ENCODE data around the gene CPNE4. TPM values are rescaled to one million over a fixed set of nuclear protein-coding genes. Genes with fewer than 3 reads are reported as not detected.
"Not testable (repeated sequence)": the region's sequence is repeated elsewhere in the genome, so short reads cannot be mapped to it uniquely, and the experiment has no call there.

The CPNE4 gene
- 0.18 TPM for polyA plus RNA-seq (2013, experiment 1 of 2)
- 0.51 TPM for polyA plus RNA-seq (2013, experiment 2 of 2)

DNA sequence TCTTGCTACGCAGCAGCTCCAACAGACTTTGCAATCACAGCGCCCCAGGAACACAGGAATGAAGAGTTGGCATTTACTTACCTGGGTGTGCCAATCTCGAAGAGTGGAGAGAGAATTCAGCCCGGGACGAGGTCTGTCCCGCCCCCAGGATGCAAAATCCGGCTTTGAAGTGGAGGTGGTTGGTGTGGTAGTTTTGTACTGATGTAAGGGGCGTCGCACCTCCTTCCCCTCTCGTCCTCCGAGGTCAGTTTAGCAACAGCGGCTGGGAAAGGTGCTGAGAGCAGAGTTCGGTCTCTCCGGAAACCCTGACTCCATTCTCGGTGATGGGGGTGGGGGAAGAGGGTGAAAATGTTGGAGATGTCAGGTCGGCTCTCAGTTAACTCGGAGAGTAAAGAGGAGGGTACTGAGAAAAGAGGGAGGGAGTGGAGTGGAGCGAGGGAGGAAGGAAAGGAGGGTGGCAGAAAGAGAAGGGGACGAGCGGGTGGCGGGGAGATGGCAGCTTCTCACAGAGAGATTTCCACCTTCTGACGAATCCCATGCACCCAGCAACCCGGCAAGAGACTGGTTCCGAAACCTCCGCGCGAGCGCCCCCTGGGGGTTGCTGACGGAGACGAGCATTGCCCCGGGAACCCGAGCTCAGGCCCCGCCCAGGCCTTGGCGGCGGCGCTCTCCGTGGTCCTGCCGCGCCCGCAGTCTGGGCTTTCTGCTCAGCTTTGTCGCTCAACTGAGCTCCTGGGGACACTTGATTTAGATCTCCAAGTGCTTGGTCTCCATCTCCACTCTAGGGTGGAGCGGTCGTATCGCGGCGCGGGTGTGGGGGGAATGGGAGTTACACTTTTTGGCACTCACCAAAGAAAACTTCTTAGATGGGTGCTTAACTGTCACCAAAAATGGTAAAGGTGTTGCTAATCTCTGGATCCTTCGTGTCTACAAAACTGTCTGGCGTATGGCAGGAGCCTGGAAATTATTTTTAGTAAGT lies at the start of gene CPNE4:
CPNE4 (minus strand) TSS at position 529 of the 979 bp plus-strand sequence.
- H3K9me3 ChIP-seq (ENCODE audit: control insufficient read depth, low read length) = no peaks in the 10 kb centered on the region
- H3K4me1 ChIP-seq (ENCODE audit: control insufficient read depth, insufficient read depth, low read length, poor library complexity, severe bottlenecking) = peaks cover 8% of the 10 kb centered on the region
- H3K27ac ChIP-seq (ENCODE audit: low read depth, low read length, severe bottlenecking) = no peak within 1 kb of the TSS
- no peaks in the 10 kb centered on the region for H3K36me3 ChIP-seq (ENCODE audit: control insufficient read depth, insufficient read depth, low read length)
- peak within 1 kb of the TSS; percentile 42 for H3K4me3 ChIP-seq (ENCODE audit: extremely low read depth, insufficient read depth, low read length, poor library complexity, severe bottlenecking)
- WGBS, 2 experiments (ENCODE audit: insufficient coverage in 2 of 2) = 6 to 7% methylated on average over 27 to 29 of the region's 49 CpGs

DNA sequence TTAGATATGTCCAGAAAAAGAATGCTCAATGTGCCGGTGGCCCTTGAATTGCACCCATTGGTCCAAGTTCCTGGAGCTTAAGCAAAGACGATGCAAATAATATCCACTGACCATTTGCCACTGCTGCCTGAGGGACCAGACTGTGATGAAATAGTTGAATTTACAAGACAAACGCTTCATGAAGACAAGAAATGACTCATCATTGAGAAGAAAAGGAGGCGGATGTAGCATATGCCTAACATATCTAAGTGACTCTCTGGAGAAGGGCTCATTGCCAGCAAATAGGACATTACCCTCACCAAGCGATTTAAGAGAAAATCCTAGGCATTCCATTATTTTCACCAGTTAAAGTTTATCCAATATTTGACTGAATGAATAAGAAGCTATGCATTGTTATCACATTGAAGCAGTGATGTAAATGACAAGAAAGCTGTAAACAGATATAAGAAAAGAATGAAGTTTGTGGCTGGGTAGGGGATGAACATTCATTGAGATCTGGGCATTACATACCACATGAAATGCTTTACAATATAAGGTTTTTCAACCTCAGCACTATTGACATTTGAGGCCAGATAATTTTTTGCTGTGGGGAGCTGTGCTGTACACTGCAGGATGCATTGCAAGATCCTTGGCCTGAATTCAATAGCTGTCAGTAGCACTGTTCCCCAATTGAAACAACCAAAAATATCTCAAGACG lies 48.9 kb upstream of the CPNE4 start:
- Histone ChIP-seq H3K9me3 (ENCODE audit: control insufficient read depth, low read length) (no peaks in the 10 kb centered on the region), H3K36me3 (ENCODE audit: control insufficient read depth, insufficient read depth, low read length) (no peaks in the 10 kb centered on the region)
- WGBS, 2 experiments (ENCODE audit: insufficient coverage in 2 of 2) = 56 to 62% methylated on average over 2 to 3 of the region's 6 CpGs

DNA sequence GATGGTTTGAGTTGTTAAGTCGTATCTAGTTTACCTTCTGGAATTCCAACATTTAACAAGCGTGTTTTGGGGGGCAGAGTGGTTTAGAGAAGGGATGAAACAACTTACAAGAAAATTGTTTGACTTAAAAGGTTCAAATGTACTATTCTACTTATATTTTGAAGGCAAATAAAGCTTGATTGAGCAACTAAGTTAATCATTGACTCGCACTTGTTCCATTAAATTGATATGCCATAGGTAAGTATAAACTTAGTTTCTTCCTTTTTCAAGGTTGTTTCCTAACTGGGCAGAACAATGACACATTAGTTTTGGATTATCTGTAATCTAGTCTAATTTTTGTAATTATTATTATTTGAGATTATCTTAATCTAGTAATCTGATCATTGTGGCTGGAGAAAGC lies 48.3 kb upstream of the CPNE4 start:
- Histone ChIP-seq H3K4me3 (ENCODE audit: extremely low read depth, insufficient read depth, low read length, poor library complexity, severe bottlenecking) (no peak overlapping the region), H3K27ac (ENCODE audit: low read depth, low read length, severe bottlenecking) (no peak overlapping the region), H3K4me1 (ENCODE audit: control insufficient read depth, insufficient read depth, low read length, poor library complexity, severe bottlenecking) (no peaks in the 10 kb centered on the region), H3K36me3 (ENCODE audit: control insufficient read depth, insufficient read depth, low read length) (no peaks in the 10 kb centered on the region), H3K9me3 (ENCODE audit: control insufficient read depth, low read length) (no peaks in the 10 kb centered on the region)
- WGBS, 2 experiments (ENCODE audit: insufficient coverage in 2 of 2) = no CpG with 5 or more reads among the region's 3 CpGs

More for the DNA sequence above, 48.9 kb upstream of the CPNE4 start:
- H3K27ac ChIP-seq (ENCODE audit: low read depth, low read length, severe bottlenecking) = no peak overlapping the region
- H3K4me1 ChIP-seq (ENCODE audit: control insufficient read depth, insufficient read depth, low read length, poor library complexity, severe bottlenecking) = no peaks in the 10 kb centered on the region
- no peak overlapping the region for H3K4me3 ChIP-seq (ENCODE audit: extremely low read depth, insufficient read depth, low read length, poor library complexity, severe bottlenecking)

DNA sequence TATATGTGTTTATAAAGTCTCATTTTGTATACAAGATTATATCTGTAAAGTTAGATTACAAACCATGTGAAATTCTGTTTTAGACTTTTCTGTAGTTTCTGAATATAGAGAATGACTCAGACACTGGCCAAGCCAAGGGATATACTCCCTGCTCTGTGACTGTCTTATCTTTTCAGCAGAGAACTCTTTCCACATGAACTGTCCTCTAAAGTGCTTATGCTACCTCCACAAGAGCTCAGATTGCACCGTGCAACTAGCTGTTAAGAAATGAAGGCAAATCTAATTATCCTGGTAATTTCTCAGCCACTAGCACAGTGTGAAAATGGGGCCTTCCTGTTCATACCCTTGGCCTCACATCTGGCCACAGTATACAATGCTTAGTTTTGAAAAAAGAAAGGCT lies 44.3 kb upstream of the CPNE4 start:
- Histone ChIP-seq H3K27ac (ENCODE audit: low read depth, low read length, severe bottlenecking) (no peak overlapping the region), H3K36me3 (ENCODE audit: control insufficient read depth, insufficient read depth, low read length) (no peaks in the 10 kb centered on the region), H3K9me3 (ENCODE audit: control insufficient read depth, low read length) (no peaks in the 10 kb centered on the region), H3K4me3 (ENCODE audit: extremely low read depth, insufficient read depth, low read length, poor library complexity, severe bottlenecking) (no peak overlapping the region), H3K4me1 (ENCODE audit: control insufficient read depth, insufficient read depth, low read length, poor library complexity, severe bottlenecking) (no peaks in the 10 kb centered on the region)
- WGBS, 2 experiments (ENCODE audit: insufficient coverage in 2 of 2) = 80% methylated on average over 1 of the region's 1 CpG; no CpG with 5 or more reads in 1 of the 2 experiments

DNA sequence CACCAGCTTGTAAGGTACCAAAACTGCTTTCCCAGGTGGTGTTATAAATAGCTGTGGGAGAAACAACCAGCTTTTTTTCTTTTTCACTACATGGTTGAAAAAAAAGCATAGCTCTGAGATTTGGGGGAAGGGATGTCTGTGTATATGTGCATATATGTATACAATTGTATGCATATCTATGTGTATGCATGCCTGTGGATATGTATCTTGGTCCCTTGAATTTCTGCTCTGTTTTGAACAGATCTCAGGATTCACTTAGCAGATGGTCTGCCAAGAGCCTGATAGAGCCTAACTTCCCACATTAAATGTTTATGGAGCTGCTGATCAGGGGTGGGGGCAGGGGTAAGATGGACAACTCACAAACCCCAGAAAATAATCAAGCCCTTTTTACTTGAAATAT lies 39.0 kb upstream of the CPNE4 start:
- H3K36me3 ChIP-seq (ENCODE audit: control insufficient read depth, insufficient read depth, low read length) = no peaks in the 10 kb centered on the region
- H3K4me1 ChIP-seq (ENCODE audit: control insufficient read depth, insufficient read depth, low read length, poor library complexity, severe bottlenecking) = no peaks in the 10 kb centered on the region
- no peak overlapping the region for H3K27ac ChIP-seq (ENCODE audit: low read depth, low read length, severe bottlenecking)
- no peaks in the 10 kb centered on the region for H3K9me3 ChIP-seq (ENCODE audit: control insufficient read depth, low read length)
- H3K4me3 ChIP-seq (ENCODE audit: extremely low read depth, insufficient read depth, low read length, poor library complexity, severe bottlenecking) = no peak overlapping the region

DNA sequence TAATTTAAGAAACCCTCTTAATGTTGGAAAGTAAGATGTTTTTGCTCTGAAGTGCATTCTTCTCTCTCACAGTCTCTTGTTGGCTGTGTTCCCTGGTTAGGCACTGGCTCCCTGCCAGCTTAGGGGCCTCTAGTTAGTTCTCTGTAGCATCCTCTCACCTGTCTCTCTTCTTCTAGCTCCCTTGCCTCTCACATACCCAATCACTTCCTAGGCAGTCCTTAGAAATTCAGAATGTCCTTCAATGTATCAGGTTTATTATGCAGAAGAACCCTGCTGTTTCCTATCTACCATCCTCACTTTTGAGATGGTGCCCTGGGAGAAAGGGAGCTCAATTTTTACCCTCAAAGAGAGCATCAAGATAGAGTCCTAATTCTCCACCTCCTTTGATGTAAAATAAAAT lies 36.2 kb upstream of the CPNE4 start:
- H3K4me3 ChIP-seq (ENCODE audit: extremely low read depth, insufficient read depth, low read length, poor library complexity, severe bottlenecking) = no peak overlapping the region
- H3K9me3 ChIP-seq (ENCODE audit: control insufficient read depth, low read length) = no peaks in the 10 kb centered on the region
- H3K4me1 ChIP-seq (ENCODE audit: control insufficient read depth, insufficient read depth, low read length, poor library complexity, severe bottlenecking) = no peaks in the 10 kb centered on the region
- no peak overlapping the region for H3K27ac ChIP-seq (ENCODE audit: low read depth, low read length, severe bottlenecking)
- no peaks in the 10 kb centered on the region for H3K36me3 ChIP-seq (ENCODE audit: control insufficient read depth, insufficient read depth, low read length)

DNA sequence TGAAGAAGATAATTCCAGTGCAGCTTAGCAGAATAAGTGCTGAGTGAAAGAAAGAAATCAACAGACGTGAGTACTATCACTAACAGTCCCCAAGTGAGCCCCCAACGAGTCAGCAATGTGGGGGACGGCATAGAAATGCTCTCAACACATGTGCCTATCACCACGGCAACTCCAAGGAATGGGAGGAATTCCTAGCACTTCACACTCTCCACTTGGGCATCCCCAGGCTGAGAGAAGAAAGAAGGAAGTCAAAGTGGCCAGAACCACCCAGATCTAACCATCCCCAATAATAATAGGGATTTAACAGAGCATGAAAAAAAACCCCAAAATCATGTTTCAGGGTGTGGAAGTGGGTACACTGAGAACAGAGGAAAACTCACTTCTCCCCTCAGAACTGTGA lies 29.3 kb upstream of the CPNE4 start:
- Histone ChIP-seq H3K36me3 (ENCODE audit: control insufficient read depth, insufficient read depth, low read length) (no peaks in the 10 kb centered on the region), H3K9me3 (ENCODE audit: control insufficient read depth, low read length) (peaks cover 4% of the 10 kb centered on the region), H3K27ac (ENCODE audit: low read depth, low read length, severe bottlenecking) (no peak overlapping the region), H3K4me1 (ENCODE audit: control insufficient read depth, insufficient read depth, low read length, poor library complexity, severe bottlenecking) (no peaks in the 10 kb centered on the region), H3K4me3 (ENCODE audit: extremely low read depth, insufficient read depth, low read length, poor library complexity, severe bottlenecking) (no peak overlapping the region)
- WGBS, 2 experiments (ENCODE audit: insufficient coverage in 2 of 2) = 17 to 60% methylated on average over 1 of the region's 4 CpGs

DNA sequence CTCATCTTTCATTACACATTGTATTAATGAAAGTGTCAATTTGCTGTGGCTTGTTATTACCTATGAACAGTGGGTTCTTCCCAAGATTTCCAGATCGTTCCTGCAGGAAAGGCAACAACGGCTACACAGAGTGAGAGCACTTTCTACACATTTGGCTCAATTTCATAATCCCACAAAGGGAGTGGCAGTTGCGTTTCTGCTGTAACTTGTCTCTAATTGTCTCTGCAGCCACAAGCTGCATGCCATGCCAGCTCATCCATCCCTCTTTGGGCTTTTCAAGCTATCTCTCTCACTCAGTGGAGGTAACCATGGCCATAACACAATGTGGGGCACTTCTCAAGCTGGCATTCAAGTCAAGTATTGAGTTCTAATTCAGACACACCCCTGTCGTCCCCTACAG lies 27.7 kb upstream of the CPNE4 start:
- Histone ChIP-seq H3K4me3 (ENCODE audit: extremely low read depth, insufficient read depth, low read length, poor library complexity, severe bottlenecking) (no peak overlapping the region), H3K27ac (ENCODE audit: low read depth, low read length, severe bottlenecking) (no peak overlapping the region), H3K9me3 (ENCODE audit: control insufficient read depth, low read length) (peaks cover 4% of the 10 kb centered on the region), H3K4me1 (ENCODE audit: control insufficient read depth, insufficient read depth, low read length, poor library complexity, severe bottlenecking) (no peaks in the 10 kb centered on the region), H3K36me3 (ENCODE audit: control insufficient read depth, insufficient read depth, low read length) (no peaks in the 10 kb centered on the region)
- WGBS, 2 experiments (ENCODE audit: insufficient coverage in 2 of 2) = 86 to 92% methylated on average over 4 of the region's 4 CpGs

DNA sequence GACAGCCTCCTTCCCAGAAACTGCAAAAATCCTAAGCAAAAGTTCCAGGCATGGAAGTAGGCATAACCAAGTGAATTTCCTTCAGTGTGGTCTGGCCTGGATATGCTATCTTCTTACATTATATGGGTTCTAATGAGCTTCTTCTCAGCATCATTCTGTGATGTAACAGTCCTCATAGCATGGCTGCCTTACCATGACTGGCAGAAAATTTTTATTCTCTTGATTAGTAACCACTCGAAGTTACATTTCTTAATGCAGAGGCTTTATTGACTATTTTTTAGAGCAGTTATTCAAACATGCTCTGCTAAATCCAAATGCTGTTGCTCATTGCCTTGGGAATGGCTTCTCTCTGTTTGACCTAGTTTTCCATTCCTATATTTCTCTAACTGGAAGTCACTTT lies 21.1 kb upstream of the CPNE4 start:
- Histone ChIP-seq H3K4me3 (ENCODE audit: extremely low read depth, insufficient read depth, low read length, poor library complexity, severe bottlenecking) (no peak overlapping the region), H3K27ac (ENCODE audit: low read depth, low read length, severe bottlenecking) (no peak overlapping the region), H3K4me1 (ENCODE audit: control insufficient read depth, insufficient read depth, low read length, poor library complexity, severe bottlenecking) (no peaks in the 10 kb centered on the region), H3K36me3 (ENCODE audit: control insufficient read depth, insufficient read depth, low read length) (no peaks in the 10 kb centered on the region), H3K9me3 (ENCODE audit: control insufficient read depth, low read length) (no peaks in the 10 kb centered on the region)
- WGBS, 2 experiments (ENCODE audit: insufficient coverage in 2 of 2) = no CpG with 5 or more reads among the region's 1 CpG

DNA sequence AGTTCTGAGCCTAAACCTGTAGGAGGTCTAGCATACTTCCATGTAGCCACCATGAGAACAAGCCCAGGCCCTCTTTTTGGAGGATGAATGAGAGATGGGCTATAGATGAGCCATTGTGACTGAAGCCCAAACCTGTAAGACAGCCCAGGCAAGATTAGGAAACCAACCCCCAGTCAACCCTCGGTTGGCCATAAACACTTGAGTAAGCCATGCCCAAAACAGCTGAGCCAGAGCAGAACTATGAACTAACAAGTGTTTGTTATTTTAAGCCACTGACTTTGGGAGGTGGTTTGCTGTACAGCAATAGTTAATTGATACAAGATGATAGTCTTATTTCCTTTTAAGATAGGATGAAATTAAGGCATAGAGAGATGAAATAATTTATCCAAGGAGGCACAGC lies 12.4 kb upstream of the CPNE4 start:
- Histone ChIP-seq H3K27ac (ENCODE audit: low read depth, low read length, severe bottlenecking) (no peak overlapping the region), H3K4me3 (ENCODE audit: extremely low read depth, insufficient read depth, low read length, poor library complexity, severe bottlenecking) (no peak overlapping the region), H3K9me3 (ENCODE audit: control insufficient read depth, low read length) (no peaks in the 10 kb centered on the region), H3K4me1 (ENCODE audit: control insufficient read depth, insufficient read depth, low read length, poor library complexity, severe bottlenecking) (peaks cover 4% of the 10 kb centered on the region), H3K36me3 (ENCODE audit: control insufficient read depth, insufficient read depth, low read length) (no peaks in the 10 kb centered on the region)
- 100% methylated on average over 1 of the region's 1 CpG; no CpG with 5 or more reads in 1 of the 2 experiments for WGBS, 2 experiments (ENCODE audit: insufficient coverage in 2 of 2)

DNA sequence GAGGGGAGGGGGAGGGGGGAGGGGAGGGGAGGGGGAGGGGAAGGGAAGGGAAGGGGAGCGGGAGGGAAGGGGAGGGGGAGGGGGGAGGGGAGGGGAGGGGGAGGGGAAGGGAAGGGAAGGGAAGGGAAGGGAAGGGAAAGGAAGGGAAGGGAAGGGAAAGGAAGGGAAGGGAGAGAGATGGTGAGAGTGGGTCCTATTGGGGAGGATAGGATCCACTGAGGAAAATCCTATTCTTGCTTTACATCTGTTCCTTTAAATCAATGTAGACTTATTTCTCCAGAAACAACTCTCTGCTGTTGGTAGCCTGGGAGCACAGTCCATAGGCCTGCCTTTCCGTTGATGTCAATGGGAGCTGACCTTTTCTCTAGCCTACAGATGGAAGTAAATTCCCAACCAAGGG lies 10.1 kb upstream of the CPNE4 start:
- WGBS, 2 experiments (ENCODE audit: insufficient coverage in 2 of 2) = 75 to 86% methylated on average over 1 of the region's 2 CpGs
- not testable (repeated sequence) for H3K4me1 ChIP-seq (ENCODE audit: control insufficient read depth, insufficient read depth, low read length, poor library complexity, severe bottlenecking); H3K27ac ChIP-seq (ENCODE audit: low read depth, low read length, severe bottlenecking); H3K4me3 ChIP-seq (ENCODE audit: extremely low read depth, insufficient read depth, low read length, poor library complexity, severe bottlenecking); H3K9me3 ChIP-seq (ENCODE audit: control insufficient read depth, low read length); H3K36me3 ChIP-seq (ENCODE audit: control insufficient read depth, insufficient read depth, low read length)
